GM12801 (cell line): ENCODE data around the gene PRKCH.

ENCODE experiments used
- TF ChIP-seq, protein P1 (sequence below): IDR thresholded peaks from one replicate; pipeline ENCODE4 v1.5.1; 2011; ENCODE audit warnings: control low read depth; ENCODE audit not compliant: insufficient read length; ENCODE audit errors: extremely low read depth

The PRKCH gene

DNA sequence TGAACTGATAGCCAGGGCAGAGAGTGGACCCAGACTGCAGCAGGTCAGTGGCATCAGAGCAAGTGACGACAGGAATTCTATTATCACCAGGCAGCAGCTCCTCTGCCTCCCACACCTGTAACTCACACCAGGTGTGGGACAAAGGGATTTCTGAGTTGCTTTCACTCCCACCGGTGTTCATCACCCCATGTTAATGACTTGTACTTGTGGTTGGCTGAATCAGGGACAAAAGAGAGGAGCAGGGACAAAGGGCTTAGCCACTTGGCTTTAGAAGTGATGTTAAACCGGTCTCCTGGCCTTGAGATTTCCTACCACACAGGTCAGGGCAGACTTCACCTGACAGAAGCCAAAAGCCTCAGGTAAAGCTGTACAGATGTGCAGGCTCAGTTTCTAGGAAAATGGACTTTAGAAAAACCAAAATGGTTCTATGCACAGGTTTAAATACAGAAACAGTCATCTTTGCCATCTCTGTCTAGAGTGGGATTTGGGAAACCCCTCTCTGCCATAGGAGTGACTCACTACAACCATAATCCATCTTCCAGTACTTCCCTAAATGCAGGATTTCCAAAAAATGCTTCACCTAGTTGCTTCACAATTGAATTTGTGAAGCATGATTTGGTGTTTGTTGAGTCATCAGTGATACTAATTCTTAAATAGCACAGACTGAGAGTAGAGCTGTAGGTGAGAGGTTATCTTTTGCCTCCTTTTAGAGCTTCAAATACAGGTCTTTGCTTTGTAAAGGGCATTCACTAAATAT, 158.5 kb downstream of the PRKCH start:
- TF ChIP-seq, protein P1, sequence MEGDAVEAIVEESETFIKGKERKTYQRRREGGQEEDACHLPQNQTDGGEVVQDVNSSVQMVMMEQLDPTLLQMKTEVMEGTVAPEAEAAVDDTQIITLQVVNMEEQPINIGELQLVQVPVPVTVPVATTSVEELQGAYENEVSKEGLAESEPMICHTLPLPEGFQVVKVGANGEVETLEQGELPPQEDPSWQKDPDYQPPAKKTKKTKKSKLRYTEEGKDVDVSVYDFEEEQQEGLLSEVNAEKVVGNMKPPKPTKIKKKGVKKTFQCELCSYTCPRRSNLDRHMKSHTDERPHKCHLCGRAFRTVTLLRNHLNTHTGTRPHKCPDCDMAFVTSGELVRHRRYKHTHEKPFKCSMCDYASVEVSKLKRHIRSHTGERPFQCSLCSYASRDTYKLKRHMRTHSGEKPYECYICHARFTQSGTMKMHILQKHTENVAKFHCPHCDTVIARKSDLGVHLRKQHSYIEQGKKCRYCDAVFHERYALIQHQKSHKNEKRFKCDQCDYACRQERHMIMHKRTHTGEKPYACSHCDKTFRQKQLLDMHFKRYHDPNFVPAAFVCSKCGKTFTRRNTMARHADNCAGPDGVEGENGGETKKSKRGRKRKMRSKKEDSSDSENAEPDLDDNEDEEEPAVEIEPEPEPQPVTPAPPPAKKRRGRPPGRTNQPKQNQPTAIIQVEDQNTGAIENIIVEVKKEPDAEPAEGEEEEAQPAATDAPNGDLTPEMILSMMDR = no peak

DNA sequence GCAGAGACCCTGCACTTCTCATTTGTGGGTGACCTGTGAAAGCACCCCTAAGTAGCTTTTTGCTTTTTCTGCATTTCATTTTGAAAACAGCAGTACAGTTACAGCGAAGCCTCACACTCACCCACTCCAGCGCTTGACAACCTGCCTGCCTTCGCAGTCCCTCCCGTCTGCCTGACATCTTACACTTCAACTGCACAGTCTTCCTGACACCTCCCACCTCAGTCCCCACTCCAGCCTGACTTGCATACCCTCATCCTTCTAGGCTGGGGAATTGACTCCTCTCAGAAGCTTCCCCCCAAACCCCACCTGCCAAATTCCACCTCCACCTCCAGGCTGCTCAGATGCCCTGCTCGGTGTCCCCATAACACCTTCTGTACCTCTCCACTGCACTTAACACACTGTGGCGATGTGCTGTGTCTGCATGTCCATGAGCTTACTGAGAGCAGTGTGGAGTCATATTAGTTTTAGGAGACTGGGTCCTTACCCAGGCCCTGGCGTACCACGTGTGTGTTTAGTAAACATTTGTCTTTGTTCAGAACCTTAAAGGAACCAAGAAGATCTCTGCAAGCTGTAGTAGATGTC, 159.4 kb downstream of the PRKCH start:
- TF ChIP-seq, protein P1 = no peak

DNA sequence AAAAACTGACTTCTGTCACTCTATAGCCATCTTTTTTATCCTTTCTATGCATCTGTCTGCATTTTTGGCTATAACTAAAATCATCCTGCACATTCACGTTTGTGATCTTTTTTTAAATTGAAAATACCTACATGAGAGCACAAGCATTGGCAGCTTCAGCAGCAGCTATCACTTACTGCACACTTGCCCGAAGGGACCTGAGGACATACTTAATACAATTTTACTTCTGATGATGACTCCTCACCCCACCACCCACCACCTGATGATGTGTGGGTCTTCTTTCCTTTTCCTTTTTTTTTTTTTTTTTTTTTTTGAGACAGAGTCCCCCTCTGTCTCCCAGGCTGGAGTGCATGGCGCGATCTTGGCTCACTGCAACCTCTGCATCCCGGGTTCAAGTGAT, 160.3 kb downstream of the PRKCH start:
- TF ChIP-seq, protein P1 = no peak

DNA sequence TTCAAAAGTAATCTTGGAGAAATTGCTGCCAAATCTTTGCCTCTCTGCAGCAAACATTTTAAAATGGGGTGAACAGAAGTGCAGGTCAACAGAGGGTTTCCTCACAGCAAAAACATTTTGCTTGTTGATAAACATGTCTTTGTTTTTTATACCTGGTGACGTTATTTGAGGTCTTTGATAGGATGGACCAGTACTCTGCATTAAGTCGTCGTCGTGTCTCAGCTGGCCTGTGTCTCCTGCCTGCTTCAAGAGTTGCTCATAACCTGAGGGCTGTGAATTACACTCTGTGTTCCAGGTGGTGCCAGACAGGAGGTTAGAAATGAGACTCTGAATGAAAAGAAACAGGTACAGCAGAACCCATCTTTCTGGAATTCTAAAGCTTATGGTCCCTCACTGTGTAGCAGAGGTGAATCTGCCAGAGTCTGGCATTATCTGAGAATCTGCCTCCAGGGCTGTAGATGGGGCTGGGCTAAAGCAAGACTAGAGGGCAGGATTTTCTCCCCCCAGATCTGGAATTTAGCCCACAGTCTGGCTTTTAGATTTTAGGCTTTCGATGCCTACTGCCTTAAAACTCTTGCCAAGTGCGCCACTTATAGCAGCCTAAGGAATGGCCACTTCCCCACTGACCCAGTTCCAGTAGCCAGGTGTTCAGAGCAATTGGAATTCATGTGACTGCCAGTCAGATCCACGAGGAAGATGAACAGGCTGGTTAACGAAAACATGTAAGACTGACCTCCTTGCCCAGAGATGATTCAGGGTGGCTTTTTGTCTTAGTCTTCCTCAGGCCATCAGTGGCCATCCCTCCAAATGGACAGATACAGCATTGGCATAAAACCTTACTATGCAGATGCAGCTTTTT, 161.2 kb downstream of the PRKCH start:
- TF ChIP-seq, protein P1 = no peak

DNA sequence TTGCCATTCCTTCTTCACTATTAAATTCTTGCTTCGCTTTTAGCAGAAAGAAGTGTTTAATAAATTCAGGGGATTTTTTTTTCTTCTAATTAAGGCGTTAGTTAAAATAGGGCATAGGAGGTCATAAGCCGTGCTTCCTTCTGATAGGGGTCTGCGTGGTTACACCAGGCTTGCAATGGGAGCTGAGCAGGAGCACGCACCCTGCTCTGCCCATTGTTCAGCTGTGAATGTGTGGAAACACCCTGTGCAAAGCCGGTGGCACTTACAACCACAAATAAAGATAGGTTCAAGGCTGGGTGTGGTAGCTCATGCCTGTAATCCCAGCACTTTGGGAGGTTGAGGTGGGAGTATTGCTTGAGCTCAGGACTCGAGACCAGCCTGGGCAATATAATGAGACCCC, 162.1 kb downstream of the PRKCH start:
- TF ChIP-seq, protein P1 = no peak

DNA sequence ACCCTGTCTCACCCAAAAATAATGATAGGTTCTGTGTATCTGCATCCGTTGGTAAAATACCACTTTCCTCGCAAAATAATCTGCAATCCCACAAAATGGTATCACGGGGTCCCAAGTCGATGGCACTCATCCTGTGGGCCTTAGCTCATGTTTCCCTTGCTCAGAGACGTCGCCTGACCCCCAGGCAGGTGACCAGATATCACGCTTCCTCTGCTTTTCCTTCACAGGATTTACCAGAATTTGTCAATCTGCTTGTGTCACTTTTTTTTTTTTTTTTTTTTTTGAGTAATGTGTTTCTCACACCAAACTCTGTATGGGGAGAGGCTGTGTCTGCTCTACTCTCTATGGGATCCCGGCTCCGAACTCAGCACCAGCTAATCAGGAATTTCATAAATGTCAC, 162.7 kb downstream of the PRKCH start:
- TF ChIP-seq, protein P1 = no peak
